Measurements from ENCODE around the gene NCDN.
A peak's percentile ranks its signal among the peaks of the same experiment; 100 is the strongest.

NCDN gene

DNA sequence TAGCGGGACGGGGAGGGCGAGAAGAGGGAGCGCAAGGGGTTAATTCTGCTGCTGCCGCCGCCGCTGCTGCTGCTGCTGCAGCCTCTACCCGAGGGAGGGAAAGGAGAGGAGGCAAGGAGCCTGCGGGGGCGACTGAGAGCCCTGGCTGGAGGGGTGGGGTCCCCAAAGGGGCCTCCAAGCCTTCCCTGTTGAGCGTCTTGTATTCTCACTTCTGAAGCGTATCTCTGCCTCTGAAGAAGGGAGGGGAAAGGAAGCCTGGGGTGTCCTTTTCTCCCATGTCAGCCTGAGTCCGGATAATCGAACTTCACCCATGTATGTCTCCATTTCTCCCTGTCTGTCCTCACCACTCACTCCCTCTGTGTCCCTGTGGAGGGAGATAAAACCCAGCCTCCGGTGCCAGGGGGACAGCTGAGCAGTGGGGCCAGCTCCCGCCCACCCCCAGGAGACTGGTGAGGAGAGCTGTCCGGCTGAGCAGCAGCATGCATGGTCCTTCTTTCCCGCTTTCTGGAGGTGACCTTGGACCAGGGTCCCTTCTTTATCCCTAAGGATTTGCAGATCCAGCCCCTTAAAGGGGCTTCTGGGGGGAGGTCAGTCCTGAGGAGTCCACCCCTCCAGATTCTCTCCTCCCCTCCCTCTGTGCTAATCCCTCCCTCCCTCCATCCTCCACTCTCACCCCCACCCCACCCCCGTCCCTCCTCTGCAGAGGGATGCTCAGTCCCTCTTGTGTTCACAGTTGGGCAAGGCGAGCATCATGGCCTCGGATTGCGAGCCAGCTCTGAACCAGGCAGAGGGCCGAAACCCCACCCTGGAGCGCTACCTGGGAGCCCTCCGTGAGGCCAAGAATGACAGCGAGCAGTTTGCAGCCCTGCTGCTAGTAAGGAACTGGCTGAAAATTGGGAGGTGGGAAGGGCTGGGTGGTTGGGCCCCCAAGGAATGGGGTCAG, 1.0 kb downstream of the NCDN start:
- peak in 1 of 3 donors; percentile 52 for DNase-seq
- CTCF ChIA-PET: interaction anchor here (0.9 kb wide), 1 partner anchor 10 kb away, joined by 3 read pairs; no protein-coding TSS in a partner anchor
- Histone ChIP-seq H3K27ac (ENCODE audit: insufficient read depth in 1 of 2, low read depth in 1 of 2, low read length in 2 of 2, poor library complexity in 1 of 2, severe bottlenecking in 2 of 2) (peak overlapping the region in 1 of 2 experiments; percentile 85), H3K36me3 (ENCODE audit: control insufficient read depth in 4 of 4, insufficient read depth in 4 of 4, low read length in 3 of 4) (peaks cover 0 to 39% (median 16%) of the 10 kb centered on the region in 4 experiments), H3K9me3 (ENCODE audit: control extremely low read depth in 1 of 5, control insufficient read depth in 4 of 5, insufficient read depth in 2 of 5, low read depth in 1 of 5, low read length in 4 of 5) (no peaks in the 10 kb centered on the region), H3K27me3 (replicated peaks in 2 of 5; ENCODE audit: control insufficient read depth in 4 of 5, insufficient read depth in 5 of 5, low read length in 4 of 5) (no peaks in the 10 kb centered on the region), H3K4me1 (ENCODE audit: control extremely low read depth in 1 of 4, control insufficient read depth in 4 of 4, insufficient read depth in 4 of 4, low read length in 3 of 4) (peaks cover 8 to 43% (median 42%) of the 10 kb centered on the region in 4 experiments), H3K4me3 (ENCODE audit: control insufficient read depth in 1 of 7, extremely low read depth in 1 of 7, insufficient read depth in 4 of 7, low read depth in 2 of 7, low read length in 6 of 7) (peak overlapping the region; percentile 82 to 95 (median 87))
- WGBS (ENCODE audit: insufficient coverage): 52% methylated on average over 16 of the region's 26 CpGs
- POLR2A ChIA-PET: no interaction called here

- ChIA-PET CTCF (interaction anchor here (0.9 to 1.3 kb wide), 3 partner anchors 10 to 165 kb away, joined by 3 read pairs; no protein-coding TSS in a partner anchor), POLR2A (no interaction called here)
- no peak overlapping the region for H3K4me3 ChIP-seq (ENCODE audit: control insufficient read depth in 1 of 7, extremely low read depth in 1 of 7, insufficient read depth in 4 of 7, low read depth in 2 of 7, low read length in 6 of 7)
- no peak overlapping the region for H3K27ac ChIP-seq (ENCODE audit: insufficient read depth in 1 of 2, low read depth in 1 of 2, low read length in 2 of 2, poor library complexity in 1 of 2, severe bottlenecking in 2 of 2)
- H3K9me3 ChIP-seq (ENCODE audit: control extremely low read depth in 1 of 5, control insufficient read depth in 4 of 5, insufficient read depth in 2 of 5, low read depth in 1 of 5, low read length in 4 of 5): no peaks in the 10 kb centered on the region
- DNase-seq: peak in 2 of 3 donors; percentile 49 to 61
- H3K36me3 ChIP-seq (ENCODE audit: control insufficient read depth in 4 of 4, insufficient read depth in 4 of 4, low read length in 3 of 4): peaks cover 0 to 42% (median 14%) of the 10 kb centered on the region in 4 experiments
- WGBS (ENCODE audit: insufficient coverage): 83% methylated on average over 7 of the region's 7 CpGs
- H3K4me1 ChIP-seq (ENCODE audit: control extremely low read depth in 1 of 4, control insufficient read depth in 4 of 4, insufficient read depth in 4 of 4, low read length in 3 of 4): peaks cover 8 to 50% (median 43%) of the 10 kb centered on the region in 4 experiments
- no peaks in the 10 kb centered on the region for H3K27me3 ChIP-seq (replicated peaks in 2 of 5; ENCODE audit: control insufficient read depth in 4 of 5, insufficient read depth in 5 of 5, low read length in 4 of 5)
These were observed 1.8 kb downstream of the NCDN start for GRCh38 chr1:35559317-35559944.

DNA sequence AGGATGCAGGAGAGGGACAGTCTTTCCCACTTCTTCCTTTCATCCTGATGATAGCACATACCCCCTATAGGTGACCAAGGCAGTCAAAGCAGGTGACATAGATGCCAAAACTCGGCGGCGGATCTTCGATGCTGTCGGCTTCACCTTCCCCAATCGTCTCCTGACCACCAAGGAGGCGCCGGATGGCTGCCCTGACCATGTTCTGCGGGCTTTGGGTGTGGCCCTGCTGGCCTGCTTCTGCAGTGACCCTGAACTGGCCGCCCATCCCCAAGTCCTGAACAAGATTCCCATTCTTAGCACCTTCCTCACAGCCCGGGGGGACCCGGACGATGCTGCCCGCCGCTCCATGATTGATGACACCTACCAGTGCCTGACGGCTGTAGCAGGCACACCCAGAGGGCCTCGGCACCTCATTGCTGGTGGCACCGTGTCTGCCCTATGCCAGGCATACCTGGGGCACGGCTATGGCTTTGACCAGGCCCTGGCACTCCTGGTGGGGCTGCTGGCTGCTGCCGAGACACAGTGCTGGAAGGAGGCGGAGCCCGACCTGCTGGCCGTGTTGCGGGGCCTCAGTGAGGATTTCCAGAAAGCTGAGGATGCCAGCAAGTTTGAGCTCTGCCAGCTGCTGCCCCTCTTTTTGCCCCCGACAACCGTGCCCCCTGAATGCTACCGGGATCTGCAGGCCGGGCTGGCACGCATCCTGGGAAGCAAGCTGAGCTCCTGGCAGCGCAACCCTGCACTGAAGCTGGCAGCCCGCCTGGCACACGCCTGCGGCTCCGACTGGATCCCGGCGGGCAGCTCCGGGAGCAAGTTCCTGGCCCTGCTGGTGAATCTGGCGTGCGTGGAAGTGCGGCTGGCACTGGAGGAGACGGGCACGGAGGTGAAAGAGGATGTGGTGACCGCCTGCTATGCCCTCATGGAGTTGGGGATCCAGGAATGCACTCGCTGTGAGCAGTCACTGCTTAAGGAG, 2.9 kb downstream of the NCDN start:
- Histone ChIP-seq H3K4me1 (ENCODE audit: control extremely low read depth in 1 of 4, control insufficient read depth in 4 of 4, insufficient read depth in 4 of 4, low read length in 3 of 4) (peaks cover 8 to 46% (median 42%) of the 10 kb centered on the region in 4 experiments), H3K9me3 (ENCODE audit: control extremely low read depth in 1 of 5, control insufficient read depth in 4 of 5, insufficient read depth in 2 of 5, low read depth in 1 of 5, low read length in 4 of 5) (no peaks in the 10 kb centered on the region), H3K27me3 (replicated peaks in 2 of 5; ENCODE audit: control insufficient read depth in 4 of 5, insufficient read depth in 5 of 5, low read length in 4 of 5) (no peaks in the 10 kb centered on the region), H3K36me3 (ENCODE audit: control insufficient read depth in 4 of 4, insufficient read depth in 4 of 4, low read length in 3 of 4) (peaks cover 0 to 52% (median 14%) of the 10 kb centered on the region in 4 experiments), H3K4me3 (ENCODE audit: control insufficient read depth in 1 of 7, extremely low read depth in 1 of 7, insufficient read depth in 4 of 7, low read depth in 2 of 7, low read length in 6 of 7) (no peak overlapping the region), H3K27ac (ENCODE audit: insufficient read depth in 1 of 2, low read depth in 1 of 2, low read length in 2 of 2, poor library complexity in 1 of 2, severe bottlenecking in 2 of 2) (no peak overlapping the region)
- DNase-seq: no peak
- ChIA-PET CTCF (interaction anchor here (0.9 to 1.4 kb wide), 4 partner anchors 11 to 208 kb away, joined by 3 to 5 read pairs (median 3); no protein-coding TSS in a partner anchor), POLR2A (no interaction called here)
- whole genome bisulfite sequencing (ENCODE audit: insufficient coverage): 95% methylated on average over 39 of the region's 44 CpGs

DNA sequence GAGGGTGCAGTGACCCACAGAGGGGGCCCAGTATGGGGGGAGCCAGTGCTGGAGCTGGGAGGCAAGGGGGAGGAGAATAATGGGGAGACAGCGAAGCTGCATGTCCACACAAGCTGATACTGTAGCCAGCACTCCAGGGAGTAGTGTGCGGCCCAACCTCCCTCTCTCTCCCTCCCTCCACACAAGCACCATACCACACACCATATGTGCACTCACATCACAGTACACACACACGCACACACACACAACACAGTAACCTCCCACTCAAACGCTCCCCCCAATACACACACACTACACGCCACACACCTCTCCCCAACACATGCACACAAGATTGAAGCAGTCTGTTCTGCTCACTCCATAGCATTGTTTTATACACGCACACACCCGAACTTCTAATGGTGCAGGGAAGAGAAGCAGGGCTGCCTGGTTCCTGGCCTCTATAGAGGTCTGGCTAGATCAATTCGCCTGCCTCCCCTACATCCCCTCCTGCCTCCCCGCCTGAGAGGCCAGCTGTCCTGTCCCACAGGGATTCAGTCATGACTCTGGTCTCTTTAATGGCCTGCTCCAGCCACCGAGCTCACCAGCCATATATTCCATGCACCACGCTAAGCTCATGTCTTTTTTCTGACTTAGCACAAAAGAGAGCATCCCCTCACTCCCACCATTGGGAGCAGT, 3.8 kb downstream of the NCDN start:
- no peaks in the 10 kb centered on the region for H3K27me3 ChIP-seq (replicated peaks in 2 of 5; ENCODE audit: control insufficient read depth in 4 of 5, insufficient read depth in 5 of 5, low read length in 4 of 5)
- no peak for DNase-seq
- peaks cover 0 to 58% (median 17%) of the 10 kb centered on the region in 4 experiments for H3K36me3 ChIP-seq (ENCODE audit: control insufficient read depth in 4 of 4, insufficient read depth in 4 of 4, low read length in 3 of 4)
- CTCF ChIA-PET: interaction anchor here (0.7 to 1.4 kb wide), 8 partner anchors 8 to 207 kb away, joined by 3 to 5 read pairs (median 4); partner anchors contain the start of gene TFAP2E
- peaks cover 1 to 40% (median 34%) of the 10 kb centered on the region in 4 experiments for H3K4me1 ChIP-seq (ENCODE audit: control extremely low read depth in 1 of 4, control insufficient read depth in 4 of 4, insufficient read depth in 4 of 4, low read length in 3 of 4)
- no peaks in the 10 kb centered on the region for H3K9me3 ChIP-seq (ENCODE audit: control extremely low read depth in 1 of 5, control insufficient read depth in 4 of 5, insufficient read depth in 2 of 5, low read depth in 1 of 5, low read length in 4 of 5)
- POLR2A ChIA-PET: no interaction called here
- WGBS (ENCODE audit: insufficient coverage): 89% methylated on average over 11 of the region's 11 CpGs
- no peak overlapping the region for H3K4me3 ChIP-seq (ENCODE audit: control insufficient read depth in 1 of 7, extremely low read depth in 1 of 7, insufficient read depth in 4 of 7, low read depth in 2 of 7, low read length in 6 of 7)
- no peak overlapping the region for H3K27ac ChIP-seq (ENCODE audit: insufficient read depth in 1 of 2, low read depth in 1 of 2, low read length in 2 of 2, poor library complexity in 1 of 2, severe bottlenecking in 2 of 2)

- Histone ChIP-seq H3K9me3 (ENCODE audit: control extremely low read depth in 1 of 5, control insufficient read depth in 4 of 5, insufficient read depth in 2 of 5, low read depth in 1 of 5, low read length in 4 of 5) (no peaks in the 10 kb centered on the region), H3K4me3 (ENCODE audit: control insufficient read depth in 1 of 7, extremely low read depth in 1 of 7, insufficient read depth in 4 of 7, low read depth in 2 of 7, low read length in 6 of 7) (no peak overlapping the region), H3K27ac (ENCODE audit: insufficient read depth in 1 of 2, low read depth in 1 of 2, low read length in 2 of 2, poor library complexity in 1 of 2, severe bottlenecking in 2 of 2) (no peak overlapping the region), H3K36me3 (ENCODE audit: control insufficient read depth in 4 of 4, insufficient read depth in 4 of 4, low read length in 3 of 4) (peaks cover 0 to 65% (median 20%) of the 10 kb centered on the region in 4 experiments), H3K4me1 (ENCODE audit: control extremely low read depth in 1 of 4, control insufficient read depth in 4 of 4, insufficient read depth in 4 of 4, low read length in 3 of 4) (peaks cover 0 to 37% (median 29%) of the 10 kb centered on the region in 4 experiments), H3K27me3 (replicated peaks in 2 of 5; ENCODE audit: control insufficient read depth in 4 of 5, insufficient read depth in 5 of 5, low read length in 4 of 5) (no peaks in the 10 kb centered on the region)
- 95% methylated on average over 12 of the region's 15 CpGs for WGBS (ENCODE audit: insufficient coverage)
- DNase-seq: no peak
- CTCF ChIA-PET: interaction anchor here (0.7 to 1.4 kb wide), 8 partner anchors 9 to 207 kb away, joined by 3 to 4 read pairs (median 4); partner anchors contain the start of gene TFAP2E
- POLR2A ChIA-PET: no interaction called here
These were observed 4.5 kb downstream of the NCDN start for GRCh38 chr1:35561972-35562680.

Data from common myeloid progenitor, CD34-positive (primary cell).